ENCODE measurements around the gene EPHA10.
"Not testable (repeated sequence)": the region's sequence is repeated elsewhere in the genome, so short reads cannot be mapped to it uniquely, and the experiment has no call there.

DNA sequence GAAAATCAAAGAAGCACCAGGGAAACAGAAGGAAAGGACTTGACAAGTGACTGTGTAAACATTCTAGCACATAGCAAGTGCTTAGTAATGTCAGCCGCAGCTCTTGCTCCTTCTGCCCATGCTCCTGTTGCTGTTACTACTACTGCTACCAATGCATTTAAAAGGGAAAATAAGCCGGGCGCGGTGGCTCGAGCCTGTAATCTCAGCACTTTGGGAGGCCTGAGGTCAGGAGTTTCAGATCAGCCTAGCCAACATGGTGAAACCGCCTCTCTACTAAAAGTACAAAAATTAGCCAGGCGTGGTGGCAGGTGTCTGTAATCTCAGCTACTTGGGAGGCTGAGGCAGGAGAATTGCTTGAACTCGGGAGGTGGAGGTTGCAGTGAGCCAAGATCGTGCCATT lies 80.7 kb downstream of the EPHA10 start:
- not testable (repeated sequence) for TF ChIP-seq POLR2A, CTCF (IDR thresholded peaks at IDR 0.05)

All from testis (tissue), 2 donors.